ENCODE data around the gene CCDC117.
"Not testable (repeated sequence)": the region's sequence is repeated elsewhere in the genome, so short reads cannot be mapped to it uniquely, and the experiment has no call there.

The CCDC117 gene

GRCh38 chr22:28808716-28809355 lies 36.3 kb downstream of the CCDC117 start:
- H3K9me3 Mint-ChIP-seq, result no peaks in the 10 kb centered on the region
- ATAC-seq, result no peak
- H3K4me1 Mint-ChIP-seq, result peaks cover 46% of the 10 kb centered on the region
- DNase-seq (ENCODE audit: low spot score in 2 of 2), result no peak
- H3K27ac Mint-ChIP-seq, result no peak overlapping the region
- no peak overlapping the region for H3K4me3 Mint-ChIP-seq
- peaks cover 25% of the 10 kb centered on the region for H3K36me3 Mint-ChIP-seq

- H3K4me1 Mint-ChIP-seq, result peaks cover 65% of the 10 kb centered on the region
- DNase-seq (ENCODE audit: low spot score in 2 of 2), result peak; percentile 34 to 73
- peak; percentile 20 for ATAC-seq
- peaks cover 28% of the 10 kb centered on the region for H3K36me3 Mint-ChIP-seq
- H3K9me3 Mint-ChIP-seq, result no peaks in the 10 kb centered on the region
- peak overlapping the region; percentile 64 for H3K27ac Mint-ChIP-seq
- peak overlapping the region; percentile 68 for H3K4me3 Mint-ChIP-seq
These were observed 38.5 kb downstream of the CCDC117 start for GRCh38 chr22:28810821-28811491.

- DNase-seq (ENCODE audit: low spot score in 2 of 2) (no peak), ATAC-seq (no peak)
- Mint-ChIP-seq H3K36me3 (peaks cover 28% of the 10 kb centered on the region), H3K9me3 (no peaks in the 10 kb centered on the region), H3K4me3 (peak overlapping the region; percentile 68), H3K4me1 (peaks cover 66% of the 10 kb centered on the region), H3K27ac (no peak overlapping the region)
These were observed 40.0 kb downstream of the CCDC117 start for GRCh38 chr22:28812516-28812915.

GRCh38 chr22:28813772-28814518 lies 41.5 kb downstream of the CCDC117 start:
- peaks cover 28% of the 10 kb centered on the region for H3K36me3 Mint-ChIP-seq
- peaks cover 73% of the 10 kb centered on the region for H3K4me1 Mint-ChIP-seq
- ATAC-seq (no peak), DNase-seq (ENCODE audit: low spot score in 2 of 2) (no peak)
- no peak overlapping the region for H3K27ac Mint-ChIP-seq
- H3K4me3 Mint-ChIP-seq, result no peak overlapping the region
- H3K9me3 Mint-ChIP-seq, result no peaks in the 10 kb centered on the region

- H3K27ac Mint-ChIP-seq, result no peak overlapping the region
- no peak for ATAC-seq
- peaks cover 26% of the 10 kb centered on the region for H3K36me3 Mint-ChIP-seq
These were observed 42.6 kb downstream of the CCDC117 start for GRCh38 chr22:28815111-28815510.

GRCh38 chr22:28815729-28816128 lies 43.2 kb downstream of the CCDC117 start:
- peaks cover 20% of the 10 kb centered on the region for H3K36me3 Mint-ChIP-seq
- H3K9me3 Mint-ChIP-seq, result no peaks in the 10 kb centered on the region
- H3K4me1 Mint-ChIP-seq, result peaks cover 59% of the 10 kb centered on the region
- H3K27ac Mint-ChIP-seq, result no peak overlapping the region
- no peak overlapping the region for H3K4me3 Mint-ChIP-seq
- DNase-seq (ENCODE audit: low spot score in 2 of 2) (no peak), ATAC-seq (no peak)

More at GRCh38 chr22:28815111-28815510, 42.6 kb downstream of the CCDC117 start:
- no peaks in the 10 kb centered on the region for H3K9me3 Mint-ChIP-seq
- no peak overlapping the region for H3K4me3 Mint-ChIP-seq
- no peak for DNase-seq (ENCODE audit: low spot score in 2 of 2)
- peaks cover 63% of the 10 kb centered on the region for H3K4me1 Mint-ChIP-seq

GRCh38 chr22:28817064-28817463 lies 44.6 kb downstream of the CCDC117 start:
- no peak for DNase-seq (ENCODE audit: low spot score in 2 of 2)
- Mint-ChIP-seq H3K4me1 (peaks cover 52% of the 10 kb centered on the region), H3K4me3 (no peak overlapping the region), H3K36me3 (peaks cover 16% of the 10 kb centered on the region), H3K27ac (no peak overlapping the region), H3K9me3 (no peaks in the 10 kb centered on the region)
- ATAC-seq, result no peak

- Mint-ChIP-seq H3K36me3 (peaks cover 17% of the 10 kb centered on the region), H3K27ac (peak overlapping the region; percentile 26), H3K9me3 (no peaks in the 10 kb centered on the region), H3K4me1 (peaks cover 50% of the 10 kb centered on the region), H3K4me3 (no peak overlapping the region)
- ATAC-seq (no peak), DNase-seq (ENCODE audit: low spot score in 2 of 2) (no peak)
These were observed 45.7 kb downstream of the CCDC117 start for GRCh38 chr22:28817919-28818859.

GRCh38 chr22:28819253-28820096 lies 47.0 kb downstream of the CCDC117 start:
- no peak overlapping the region for H3K4me3 Mint-ChIP-seq
- H3K4me1 Mint-ChIP-seq, result peaks cover 39% of the 10 kb centered on the region
- H3K9me3 Mint-ChIP-seq, result no peaks in the 10 kb centered on the region
- no peak for DNase-seq (ENCODE audit: low spot score in 2 of 2)
- no peak overlapping the region for H3K27ac Mint-ChIP-seq
- ATAC-seq, result no peak
- H3K36me3 Mint-ChIP-seq, result peaks cover 21% of the 10 kb centered on the region

GRCh38 chr22:28820885-28821284 lies 48.4 kb downstream of the CCDC117 start:
- Mint-ChIP-seq H3K4me1 (peaks cover 27% of the 10 kb centered on the region), H3K9me3 (no peaks in the 10 kb centered on the region), H3K36me3 (peaks cover 19% of the 10 kb centered on the region), H3K4me3 (no peak overlapping the region), H3K27ac (no peak overlapping the region)
- no peak for ATAC-seq
- no peak for DNase-seq (ENCODE audit: low spot score in 2 of 2)

- Mint-ChIP-seq H3K36me3 (peaks cover 19% of the 10 kb centered on the region), H3K27ac (no peak overlapping the region), H3K4me1 (peaks cover 27% of the 10 kb centered on the region), H3K4me3 (no peak overlapping the region), H3K9me3 (no peaks in the 10 kb centered on the region)
- no peak for ATAC-seq
- DNase-seq (ENCODE audit: low spot score in 2 of 2), result no peak
These were observed 49.0 kb downstream of the CCDC117 start for GRCh38 chr22:28821452-28821851.

- Mint-ChIP-seq H3K4me1 (peaks cover 25% of the 10 kb centered on the region), H3K36me3 (peaks cover 19% of the 10 kb centered on the region), H3K4me3 (no peak overlapping the region), H3K9me3 (no peaks in the 10 kb centered on the region), H3K27ac (peak overlapping the region; percentile 24)
- ATAC-seq (no peak), DNase-seq (ENCODE audit: low spot score in 2 of 2) (no peak)
These were observed 50.5 kb downstream of the CCDC117 start for GRCh38 chr22:28822930-28823551.

GRCh38 chr22:28824455-28824854 lies 52.0 kb downstream of the CCDC117 start:
- H3K27ac Mint-ChIP-seq; DNase-seq (ENCODE audit: low spot score in 2 of 2); H3K4me3 Mint-ChIP-seq; H3K9me3 Mint-ChIP-seq; ATAC-seq: not testable (repeated sequence)
- peaks cover 18% of the 10 kb centered on the region for H3K4me1 Mint-ChIP-seq
- H3K36me3 Mint-ChIP-seq, result peaks cover 24% of the 10 kb centered on the region

- Mint-ChIP-seq H3K4me1 (peaks cover 25% of the 10 kb centered on the region), H3K36me3 (peaks cover 26% of the 10 kb centered on the region)
- ATAC-seq; H3K4me3 Mint-ChIP-seq; H3K27ac Mint-ChIP-seq; DNase-seq (ENCODE audit: low spot score in 2 of 2); H3K9me3 Mint-ChIP-seq: not testable (repeated sequence)
These were observed 53.9 kb downstream of the CCDC117 start for GRCh38 chr22:28826430-28826829.
